Peyer's patch (tissue), 4 donors: ENCODE measurements around the gene HDAC9.

Source experiments
- CTCF ChIP-seq, 6 experiments: fragments of 450-650 bp in 4 of 6; fragments of 200-600 bp in 2 of 6; sonication (generic) in 1 of 6; IDR thresholded peaks; one replicate each; pipeline ENCODE4 v1.5.1; 2017 to 2019; ENCODE audit warnings: antibody characterized with exemption in 6 of 6, mild to moderate bottlenecking in 3 of 6, moderate library complexity in 1 of 6
- POLR2A ChIP-seq, 2 donors: fragments of 450-650 bp; IDR thresholded peaks; one replicate each; pipeline ENCODE4 v1.5.1; 2017; ENCODE audit warnings: antibody characterized with exemption in 2 of 2, mild to moderate bottlenecking in 2 of 2, moderate library complexity in 2 of 2

GRCh38 chr7:18473119-18473518 is 22.4 kb upstream of the HDAC9 start:
- TF ChIP-seq CTCF (IDR thresholded peaks at IDR 0.05) = no peak
- no peak for TF ChIP-seq POLR2A (IDR thresholded peaks at IDR 0.05)
